ENCODE results near the gene SPATA20. TPM values are rescaled to one million over a fixed set of nuclear protein-coding genes. Genes with fewer than 3 reads are reported as not detected.

Gene SPATA20
- total and polyA plus RNA-seq, 2 of the 8 experiments (the other 6 are each of a cell fraction or from before 2014, with no cell fraction given) = 16.2 to 17.5 TPM

DNA sequence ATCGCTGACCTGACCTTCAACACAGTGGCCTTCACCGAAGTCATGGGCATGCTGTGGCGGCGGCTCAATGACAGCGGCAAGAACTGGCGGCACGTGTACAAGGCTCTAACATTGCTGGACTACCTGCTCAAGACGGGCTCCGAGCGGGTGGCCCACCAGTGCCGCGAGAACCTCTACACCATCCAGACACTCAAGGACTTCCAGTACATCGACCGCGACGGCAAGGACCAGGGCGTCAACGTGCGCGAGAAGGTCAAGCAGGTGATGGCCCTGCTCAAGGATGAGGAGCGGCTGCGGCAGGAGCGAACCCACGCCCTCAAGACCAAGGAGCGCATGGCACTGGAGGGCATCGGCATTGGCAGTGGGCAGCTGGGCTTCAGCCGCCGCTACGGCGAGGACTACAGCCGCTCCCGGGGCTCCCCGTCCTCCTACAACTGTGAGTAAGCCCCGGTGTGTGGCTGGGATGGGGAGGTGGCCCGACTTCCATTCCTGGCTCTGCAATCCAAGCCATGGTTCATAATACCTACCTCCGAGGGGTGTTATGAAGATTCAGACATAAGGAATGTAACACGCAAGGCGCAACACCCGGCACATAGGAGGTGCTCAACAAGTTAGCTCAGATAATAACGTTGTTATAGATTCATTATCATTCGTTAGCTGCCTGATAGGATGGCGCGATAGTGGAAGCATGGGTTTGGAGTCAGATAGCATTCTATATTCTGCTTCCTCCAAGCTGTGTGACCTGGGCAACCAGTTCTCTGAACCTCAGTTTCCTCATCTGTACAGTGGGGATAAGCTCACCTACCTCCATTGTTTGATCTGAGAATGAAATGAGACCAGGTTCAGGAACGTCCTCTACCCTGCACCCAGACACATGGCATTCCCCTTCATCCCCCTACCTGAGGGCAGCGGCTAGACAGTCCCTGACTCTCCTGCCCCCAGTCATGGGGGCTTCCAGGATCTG is 10.0 kb upstream of the SPATA20 start:
- H3K9ac ChIP-seq (replicated peaks in 1 of 4; ENCODE audit: extremely low read depth in 1 of 4, low read depth in 3 of 4, low read length in 3 of 4) = no peak overlapping the region
- CTCF ChIA-PET (ENCODE audit: partially characterized antibody) = interaction anchor here (0.8 to 3.3 kb wide), 7 partner anchors 13 to 298 kb away, joined by 3 to 15 read pairs (median 5); partner anchors contain the start of gene WFIKKN2

More for the DNA sequence above, 10.0 kb upstream of the SPATA20 start:
- no peak overlapping the region for H3K4me2 ChIP-seq (ENCODE audit: insufficient read depth in 1 of 2, low read depth in 2 of 2, low read length in 2 of 2)
- H3K9me3 ChIP-seq (ENCODE audit: insufficient read depth in 2 of 2, low read depth in 1 of 2, low read length in 1 of 2) = no peaks in the 10 kb centered on the region
- no peak overlapping the region for H2AFZ ChIP-seq (ENCODE audit: low read length)
- no peak overlapping the region for H3K14ac ChIP-seq (ENCODE audit: insufficient read length)
- 90% methylated on average over 38 of the region's 45 CpGs; no CpG with 5 or more reads in 1 of the 2 experiments for WGBS, 2 experiments (ENCODE audit: extremely low coverage in 1 of 2, insufficient coverage in 1 of 2, insufficient read length in 1 of 2, insufficient replicate concordance in 2 of 2, low coverage in 1 of 2, low lambda C conversion rate in 2 of 2, missing lambda C conversion rate in 1 of 2)
- H3K4me3 ChIP-seq (ENCODE audit: extremely low read depth in 1 of 4, insufficient read depth in 2 of 4, low read depth in 3 of 4, low read length in 4 of 4) = no peak overlapping the region
- H2BK120ac ChIP-seq (replicated peaks; ENCODE audit: low read depth, low read length) = no peak overlapping the region
- no peak overlapping the region for H4K5ac ChIP-seq (ENCODE audit: insufficient read length, low read depth, low read length)
- H2BK5ac ChIP-seq (ENCODE audit: low read depth, low read length) = no peak overlapping the region
- FAIRE-seq = no peak
- H3K4ac ChIP-seq (replicated peaks; ENCODE audit: insufficient read length, low read depth, low read length) = no peak overlapping the region
- peaks cover 19% of the 10 kb centered on the region for H3K23me2 ChIP-seq (ENCODE audit: low read depth, low read length)
- peak overlapping the region; percentile 18; the same call in 1 of the 2 replicates for H4K8ac ChIP-seq (ENCODE audit: extremely low read depth, insufficient read depth, low read length)
- no peak overlapping the region for H2BK12ac ChIP-seq (ENCODE audit: low read depth, low read length)
- peaks cover 1 to 29% (median 24%) of the 10 kb centered on the region in 4 experiments for H3K4me1 ChIP-seq (replicated peaks in 1 of 4; ENCODE audit: control insufficient read depth in 3 of 4, insufficient read depth in 4 of 4, low read length in 3 of 4)
- H3K79me1 ChIP-seq (ENCODE audit: low read depth, low read length) = no peaks in the 10 kb centered on the region; the same call in 1 of the 2 replicates
- no peak overlapping the region for H3K56ac ChIP-seq (replicated peaks; ENCODE audit: insufficient read length, low read depth, low read length)
- H2AK5ac ChIP-seq (ENCODE audit: low read depth, low read length) = no peak overlapping the region
- 0 out of 4 replicates have a peak, but pooled peaks cover 0 to 2% of the 10 kb centered on the region in 2 experiments for H3K79me2 ChIP-seq (ENCODE audit: control insufficient read depth in 1 of 2, insufficient read depth in 2 of 2, low read length in 2 of 2)
- POLR2A ChIA-PET (ENCODE audit: partially characterized antibody) = no interaction called here
- H2BK15ac ChIP-seq (ENCODE audit: low read length) = no peak overlapping the region
- no peak overlapping the region for H3K18ac ChIP-seq (ENCODE audit: extremely low read depth, low read length)
- TF ChIP-seq HDAC6 (IDR thresholded peaks at IDR 0.05; ENCODE audit: low read depth, low read length) (no peak), CBX8 (IDR thresholded peaks at IDR 0.05; ENCODE audit: borderline replicate concordance, low read depth, low read length) (no peak)
- no peak overlapping the region for H4K91ac ChIP-seq (replicated peaks; ENCODE audit: insufficient read length, low read length)
- H3K27me3 ChIP-seq (replicated peaks in 1 of 4; ENCODE audit: control insufficient read depth in 3 of 4, extremely low read depth in 1 of 4, insufficient read depth in 3 of 4, low read length in 3 of 4) = peaks cover 0 to 23% (median 16%) of the 10 kb centered on the region in 4 experiments; a peak in 4 of 7 replicates
- H4K20me1 ChIP-seq (replicated peaks in 1 of 2; ENCODE audit: control insufficient read depth in 1 of 2, insufficient read depth in 2 of 2, low read length in 2 of 2) = peaks cover 0 to 1% of the 10 kb centered on the region in 2 experiments
- H2BK20ac ChIP-seq (ENCODE audit: low read length) = no peak overlapping the region
- H3K36me3 ChIP-seq (ENCODE audit: control insufficient read depth in 2 of 4, insufficient read depth in 4 of 4, low read length in 3 of 4) = peaks cover 0 to 3% (median 0%) of the 10 kb centered on the region in 4 experiments; a peak in 1 of 8 replicates
- no peak overlapping the region for H3K23ac ChIP-seq (ENCODE audit: insufficient read length)
- H3K27ac ChIP-seq (ENCODE audit: low read depth, low read length) = no peak overlapping the region
- DNase-seq (ENCODE audit: low read depth in 1 of 2, low spot score in 2 of 2) = no peak
